ENCODE results near the gene ZCCHC8. TPM values are rescaled to one million over a fixed set of nuclear protein-coding genes. Genes with fewer than 3 reads are reported as not detected.

The ZCCHC8 gene
- polyA plus RNA-seq, 1 donor (not counting 4 experiments of a cell fraction or from before 2014, with no cell fraction given): 14.0 TPM

DNA sequence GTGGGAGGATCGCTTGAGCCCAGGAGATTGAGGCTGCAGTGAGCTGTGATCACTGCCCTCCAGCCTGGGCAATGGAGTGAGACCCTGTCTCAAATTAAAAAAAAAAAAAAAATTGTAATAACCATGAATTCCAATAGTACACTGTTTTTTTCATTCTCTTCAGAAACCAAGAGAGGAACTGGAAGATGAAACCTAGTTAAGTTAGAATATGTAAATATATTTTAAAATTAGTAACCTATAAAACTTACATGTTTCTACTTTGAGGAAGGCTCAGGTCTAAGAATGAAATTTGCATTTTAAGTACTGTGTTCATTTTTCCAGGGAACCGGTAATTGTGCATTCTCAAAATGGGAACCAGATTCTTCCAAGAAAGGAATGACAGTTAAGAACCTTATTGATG, 45.1 kb upstream of the ZCCHC8 start:
- TF ChIP-seq EZH2 (IDR thresholded peaks at IDR 0.05; ENCODE audit: low read length): no peak
- TF ChIP-seq, protein P1, sequence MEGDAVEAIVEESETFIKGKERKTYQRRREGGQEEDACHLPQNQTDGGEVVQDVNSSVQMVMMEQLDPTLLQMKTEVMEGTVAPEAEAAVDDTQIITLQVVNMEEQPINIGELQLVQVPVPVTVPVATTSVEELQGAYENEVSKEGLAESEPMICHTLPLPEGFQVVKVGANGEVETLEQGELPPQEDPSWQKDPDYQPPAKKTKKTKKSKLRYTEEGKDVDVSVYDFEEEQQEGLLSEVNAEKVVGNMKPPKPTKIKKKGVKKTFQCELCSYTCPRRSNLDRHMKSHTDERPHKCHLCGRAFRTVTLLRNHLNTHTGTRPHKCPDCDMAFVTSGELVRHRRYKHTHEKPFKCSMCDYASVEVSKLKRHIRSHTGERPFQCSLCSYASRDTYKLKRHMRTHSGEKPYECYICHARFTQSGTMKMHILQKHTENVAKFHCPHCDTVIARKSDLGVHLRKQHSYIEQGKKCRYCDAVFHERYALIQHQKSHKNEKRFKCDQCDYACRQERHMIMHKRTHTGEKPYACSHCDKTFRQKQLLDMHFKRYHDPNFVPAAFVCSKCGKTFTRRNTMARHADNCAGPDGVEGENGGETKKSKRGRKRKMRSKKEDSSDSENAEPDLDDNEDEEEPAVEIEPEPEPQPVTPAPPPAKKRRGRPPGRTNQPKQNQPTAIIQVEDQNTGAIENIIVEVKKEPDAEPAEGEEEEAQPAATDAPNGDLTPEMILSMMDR (optimal IDR thresholded peaks at IDR 0.05 in 1 of 3, IDR thresholded peaks at IDR 0.05 in 1 of 3, conservative IDR thresholded peaks at IDR 0.05 in 1 of 3; ENCODE audit: extremely low read depth in 1 of 3, insufficient read depth in 2 of 3, low read length in 3 of 3): no peak
- Histone ChIP-seq H3K9ac (ENCODE audit: control insufficient read depth, extremely low read depth, insufficient read depth, low read length) (no peak overlapping the region), H3K9me1 (ENCODE audit: control insufficient read depth, extremely low read depth, insufficient read depth, low read length) (no peaks in the 10 kb centered on the region), H3K79me2 (ENCODE audit: control insufficient read depth, insufficient read depth, low read length) (no peaks in the 10 kb centered on the region), H3K9me3 (ENCODE audit: control insufficient read depth, low read depth, low read length) (no peaks in the 10 kb centered on the region), H3K36me3 (ENCODE audit: control insufficient read depth in 2 of 2, extremely low read depth in 1 of 2, insufficient read depth in 2 of 2, low read length in 2 of 2) (peaks cover 2 to 15% of the 10 kb centered on the region in 2 experiments), H3K27ac (ENCODE audit: control insufficient read depth, insufficient read depth, low read length) (no peak overlapping the region), H3K4me3 (ENCODE audit: control insufficient read depth in 2 of 3, extremely low read depth in 1 of 3, insufficient read depth in 2 of 3, low read depth in 1 of 3, low read length in 3 of 3) (no peak overlapping the region), H2AFZ (ENCODE audit: control insufficient read depth, low read length) (no peak overlapping the region), H4K20me1 (ENCODE audit: control insufficient read depth, extremely low read depth, insufficient read depth, low read length) (no peaks in the 10 kb centered on the region), H3K27me3 (ENCODE audit: control insufficient read depth, extremely low read depth, insufficient read depth, low read length) (no peaks in the 10 kb centered on the region), H3K4me2 (ENCODE audit: control insufficient read depth, extremely low read depth, insufficient read depth, low read depth, low read length) (no peak overlapping the region), H3K4me1 (ENCODE audit: control insufficient read depth, extremely low read depth, insufficient read depth, low read length) (no peaks in the 10 kb centered on the region)
- no peak for DNase-seq (ENCODE audit: low read depth, low spot score)
- dilution Hi-C loops (cut with MboI; ENCODE audit: extremely low pct_ligation_motif_present, low sequenced_read_pairs): no loop called here
- no peak for FAIRE-seq

DNA sequence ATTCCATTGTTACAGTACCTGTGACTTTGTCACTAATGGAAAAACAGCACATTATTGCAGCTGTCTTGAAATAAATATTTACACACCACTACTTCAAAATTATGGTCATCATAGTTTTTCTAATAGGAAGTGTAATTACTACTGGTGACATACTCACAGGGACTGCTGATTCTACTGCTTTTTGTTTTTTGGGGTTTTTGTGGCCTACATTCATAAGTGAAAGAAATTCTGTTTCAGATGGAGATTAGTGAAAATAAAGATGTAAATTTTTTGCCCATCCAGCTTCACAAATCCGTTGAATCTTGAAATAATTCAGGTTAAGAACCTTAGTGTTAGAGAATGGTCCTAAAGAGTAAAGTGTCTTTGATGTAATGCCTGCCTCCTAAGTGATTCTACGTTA, 43.8 kb upstream of the ZCCHC8 start:
- no peaks in the 10 kb centered on the region for H3K9me1 ChIP-seq (ENCODE audit: control insufficient read depth, extremely low read depth, insufficient read depth, low read length)
- DNase-seq (ENCODE audit: low read depth, low spot score) (no peak), FAIRE-seq (no peak)
- H3K27ac ChIP-seq (ENCODE audit: control insufficient read depth, insufficient read depth, low read length): no peak overlapping the region
- peaks cover 2 to 10% of the 10 kb centered on the region in 2 experiments for H3K36me3 ChIP-seq (ENCODE audit: control insufficient read depth in 2 of 2, extremely low read depth in 1 of 2, insufficient read depth in 2 of 2, low read length in 2 of 2)
- H4K20me1 ChIP-seq (ENCODE audit: control insufficient read depth, extremely low read depth, insufficient read depth, low read length): no peaks in the 10 kb centered on the region
- no peak overlapping the region for H3K4me2 ChIP-seq (ENCODE audit: control insufficient read depth, extremely low read depth, insufficient read depth, low read depth, low read length)
- H3K4me1 ChIP-seq (ENCODE audit: control insufficient read depth, extremely low read depth, insufficient read depth, low read length): no peaks in the 10 kb centered on the region
- no peak overlapping the region for H3K9ac ChIP-seq (ENCODE audit: control insufficient read depth, extremely low read depth, insufficient read depth, low read length)
- H3K79me2 ChIP-seq (ENCODE audit: control insufficient read depth, insufficient read depth, low read length): no peaks in the 10 kb centered on the region
- H2AFZ ChIP-seq (ENCODE audit: control insufficient read depth, low read length): no peak overlapping the region
- H3K27me3 ChIP-seq (ENCODE audit: control insufficient read depth, extremely low read depth, insufficient read depth, low read length): no peaks in the 10 kb centered on the region
- dilution Hi-C loops (cut with MboI; ENCODE audit: extremely low pct_ligation_motif_present, low sequenced_read_pairs): no loop called here
- TF ChIP-seq, protein P1 (optimal IDR thresholded peaks at IDR 0.05 in 1 of 3, IDR thresholded peaks at IDR 0.05 in 1 of 3, conservative IDR thresholded peaks at IDR 0.05 in 1 of 3; ENCODE audit: extremely low read depth in 1 of 3, insufficient read depth in 2 of 3, low read length in 3 of 3): no peak
- TF ChIP-seq EZH2 (IDR thresholded peaks at IDR 0.05; ENCODE audit: low read length): no peak
- no peaks in the 10 kb centered on the region for H3K9me3 ChIP-seq (ENCODE audit: control insufficient read depth, low read depth, low read length)
- no peak overlapping the region for H3K4me3 ChIP-seq (ENCODE audit: control insufficient read depth in 2 of 3, extremely low read depth in 1 of 3, insufficient read depth in 2 of 3, low read depth in 1 of 3, low read length in 3 of 3)
